Measurements from ENCODE around the gene DNAI7. TPM values are rescaled to one million over a fixed set of nuclear protein-coding genes. Genes with fewer than 3 reads are reported as not detected.

The DNAI7 gene
- total RNA-seq, 1 donor from 2014 or later, result 0.23 TPM

DNA sequence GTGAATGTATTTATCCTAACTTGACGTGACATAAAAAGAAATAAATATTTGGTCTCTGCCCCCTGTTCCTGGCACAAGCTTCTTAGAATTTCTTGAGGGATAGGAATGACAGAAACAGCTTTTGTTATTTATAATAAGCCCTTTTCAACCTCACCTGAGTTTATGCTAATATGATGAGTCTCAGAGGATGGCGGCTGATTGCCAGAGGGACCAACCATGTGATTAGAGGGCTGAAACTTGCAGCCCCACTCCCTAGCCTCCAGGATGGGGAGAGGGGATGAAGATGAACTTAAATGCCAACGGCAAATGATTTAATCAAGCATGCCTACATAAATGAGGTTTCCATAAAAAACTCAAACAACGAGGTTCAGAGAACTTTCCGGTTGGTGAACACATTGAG is 42.9 kb downstream of the DNAI7 start:
- no peak for DNase-seq (ENCODE audit: low spot score)
- Mint-ChIP-seq H3K4me1 (ENCODE audit: low read depth) (peaks cover 7% of the 10 kb centered on the region), H3K36me3 (ENCODE audit: low read depth) (no peaks in the 10 kb centered on the region), H3K9me3 (no peaks in the 10 kb centered on the region), H3K27ac (no peak overlapping the region), H3K4me3 (no peak overlapping the region), H3K27me3 (ENCODE audit: insufficient read depth) (no peaks in the 10 kb centered on the region)
- intact Hi-C loops (cut with micrococcal nuclease), result no loop called here

DNA sequence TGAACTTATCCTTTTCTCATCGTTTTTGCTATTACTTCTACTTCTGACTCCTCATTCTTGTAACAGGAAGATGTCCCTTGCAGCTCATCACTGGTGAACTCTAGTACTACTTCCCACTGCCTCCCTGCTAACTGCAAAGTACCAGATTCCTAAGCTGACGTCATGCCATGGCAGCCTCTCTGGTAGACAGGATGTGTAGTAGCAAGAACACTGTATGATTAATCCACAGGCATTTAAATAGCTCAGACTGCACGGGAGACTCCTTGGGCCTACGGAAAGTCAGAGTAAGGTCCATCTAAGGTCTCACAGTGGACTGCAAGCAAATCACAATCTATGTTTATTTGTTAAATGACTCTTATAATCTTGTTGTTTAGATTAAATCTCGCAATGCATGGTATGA is 43.5 kb downstream of the DNAI7 start:
- peaks cover 7% of the 10 kb centered on the region for H3K4me1 Mint-ChIP-seq (ENCODE audit: low read depth)
- H3K9me3 Mint-ChIP-seq, result no peaks in the 10 kb centered on the region
- H3K36me3 Mint-ChIP-seq (ENCODE audit: low read depth), result no peaks in the 10 kb centered on the region
- intact Hi-C loops (cut with micrococcal nuclease), result no loop called here
- DNase-seq (ENCODE audit: low spot score), result no peak
- H3K27ac Mint-ChIP-seq, result no peak overlapping the region
- no peaks in the 10 kb centered on the region for H3K27me3 Mint-ChIP-seq (ENCODE audit: insufficient read depth)
- H3K4me3 Mint-ChIP-seq, result no peak overlapping the region

DNA sequence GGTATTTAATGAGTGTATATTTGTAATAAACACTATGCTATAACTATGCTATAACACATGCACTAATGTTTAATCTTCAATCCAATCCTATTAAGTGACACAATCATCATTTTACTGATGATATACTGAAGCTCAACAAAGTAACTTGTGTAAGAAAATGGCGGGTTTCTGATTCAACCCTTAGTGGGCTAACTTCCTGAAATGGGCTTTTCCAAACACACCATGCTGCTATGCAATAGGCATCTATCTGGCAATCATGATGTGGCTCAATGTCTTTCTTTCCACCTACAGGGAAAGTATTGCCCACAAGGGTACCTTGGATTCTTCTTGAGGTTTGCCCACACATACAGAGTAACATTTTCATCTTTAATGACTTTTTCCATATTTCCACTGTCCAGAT is 48.3 kb downstream of the DNAI7 start:
- no peaks in the 10 kb centered on the region for H3K36me3 Mint-ChIP-seq (ENCODE audit: low read depth)
- H3K4me3 Mint-ChIP-seq, result no peak overlapping the region
- intact Hi-C loops (cut with micrococcal nuclease), result no loop called here
- H3K9me3 Mint-ChIP-seq, result no peaks in the 10 kb centered on the region
- no peaks in the 10 kb centered on the region for H3K4me1 Mint-ChIP-seq (ENCODE audit: low read depth)
- peaks cover 10% of the 10 kb centered on the region for H3K27me3 Mint-ChIP-seq (ENCODE audit: insufficient read depth)
- DNase-seq (ENCODE audit: low spot score), result no peak
- no peak overlapping the region for H3K27ac Mint-ChIP-seq

DNA sequence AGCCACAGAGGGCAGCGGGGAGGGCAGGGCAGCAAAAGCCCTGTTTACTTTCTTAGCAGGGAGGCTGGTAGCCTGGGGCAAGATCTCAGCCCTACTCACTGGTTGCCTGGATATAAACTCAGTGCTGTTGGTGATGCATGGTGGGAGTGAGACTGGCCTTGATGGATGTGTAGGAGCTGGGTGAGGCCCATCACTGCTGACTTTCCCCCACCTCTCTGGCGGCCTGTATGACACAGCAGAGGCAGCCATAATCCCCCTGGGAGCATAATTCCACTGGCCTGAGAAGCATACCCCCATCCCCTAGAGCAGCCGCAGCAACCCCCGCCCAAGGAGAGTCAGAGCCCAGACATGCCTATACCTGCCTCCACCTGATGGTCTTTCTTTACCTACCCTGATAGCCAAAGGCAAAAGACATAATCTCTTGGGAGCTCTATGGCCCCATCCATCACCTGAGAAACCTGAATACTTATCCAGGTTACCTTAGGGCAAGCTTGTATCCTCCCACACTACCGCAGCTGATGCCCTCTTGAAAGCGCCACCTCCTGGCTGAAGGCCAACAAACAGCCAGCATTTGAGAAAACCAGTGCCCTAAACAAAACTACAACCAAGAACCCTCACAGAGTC is 59.3 kb downstream of the DNAI7 start:
- DNase-seq (ENCODE audit: low spot score), result no peak
- H3K36me3 Mint-ChIP-seq (ENCODE audit: low read depth), result no peaks in the 10 kb centered on the region

DNA sequence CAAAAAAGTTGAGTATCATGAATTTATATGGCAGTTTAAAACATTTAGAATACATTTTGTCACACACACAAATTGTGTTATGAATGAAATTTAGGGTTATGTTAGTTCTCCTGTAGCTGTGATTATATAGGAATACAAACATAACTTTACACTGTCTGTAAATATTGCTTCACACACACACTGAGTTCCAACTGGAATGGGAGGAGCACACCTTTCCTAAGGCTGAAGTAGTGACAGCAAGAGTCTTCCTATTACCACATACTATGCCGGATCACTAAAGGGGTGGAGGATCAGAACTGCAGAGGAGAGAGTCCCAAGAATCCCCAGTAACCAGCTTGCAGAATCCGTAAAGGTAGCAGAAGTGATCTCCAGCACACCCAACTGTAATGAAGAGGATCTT is 63.7 kb downstream of the DNAI7 start:
- H3K4me3 Mint-ChIP-seq, result no peak overlapping the region
- intact Hi-C loops (cut with micrococcal nuclease), result loop anchor here (2.0 to 5.0 kb wide), 2 partner anchors 78 to 279 kb away; a partner anchor contains a TSS
- H3K9me3 Mint-ChIP-seq, result no peaks in the 10 kb centered on the region
- H3K4me1 Mint-ChIP-seq (ENCODE audit: low read depth), result no peaks in the 10 kb centered on the region
- no peak overlapping the region for H3K27ac Mint-ChIP-seq
- DNase-seq (ENCODE audit: low spot score), result no peak
- H3K27me3 Mint-ChIP-seq (ENCODE audit: insufficient read depth), result peaks cover 3% of the 10 kb centered on the region
- no peaks in the 10 kb centered on the region for H3K36me3 Mint-ChIP-seq (ENCODE audit: low read depth)

More for the DNA sequence above, 59.3 kb downstream of the DNAI7 start:
- H3K27ac Mint-ChIP-seq, result no peak overlapping the region
- H3K4me3 Mint-ChIP-seq, result no peak overlapping the region
- no peaks in the 10 kb centered on the region for H3K9me3 Mint-ChIP-seq
- H3K27me3 Mint-ChIP-seq (ENCODE audit: insufficient read depth), result peaks cover 26% of the 10 kb centered on the region
- intact Hi-C loops (cut with micrococcal nuclease), result no loop called here
- no peaks in the 10 kb centered on the region for H3K4me1 Mint-ChIP-seq (ENCODE audit: low read depth)

DNA sequence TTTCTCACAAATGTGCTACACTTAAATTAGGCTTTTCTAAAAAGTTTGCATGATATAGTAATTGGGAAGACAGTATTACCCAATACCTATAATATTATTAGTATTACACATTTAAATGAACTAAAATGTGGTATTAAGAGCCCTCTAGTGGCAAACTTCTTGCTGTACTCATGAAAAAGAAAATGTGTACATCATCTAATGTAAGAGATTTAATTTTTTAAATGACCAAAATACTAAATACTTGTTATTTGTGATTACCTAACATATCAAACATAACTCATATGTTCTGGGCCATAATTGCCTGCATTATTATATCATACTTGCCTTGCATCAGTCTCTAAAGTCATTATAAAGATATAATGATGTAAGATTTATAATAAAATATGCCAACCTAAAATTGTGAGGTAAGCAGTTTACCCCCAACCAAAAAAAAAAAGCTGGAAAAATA is 64.2 kb downstream of the DNAI7 start:
- Mint-ChIP-seq H3K27me3 (ENCODE audit: insufficient read depth) (peaks cover 3% of the 10 kb centered on the region), H3K9me3 (no peaks in the 10 kb centered on the region), H3K36me3 (ENCODE audit: low read depth) (no peaks in the 10 kb centered on the region), H3K4me1 (ENCODE audit: low read depth) (no peaks in the 10 kb centered on the region), H3K27ac (no peak overlapping the region), H3K4me3 (no peak overlapping the region)
- intact Hi-C loops (cut with micrococcal nuclease), result loop anchor here (1.0 to 5.0 kb wide), 3 partner anchors 78 to 278 kb away; a partner anchor contains a TSS
- no peak for DNase-seq (ENCODE audit: low spot score)

DNA sequence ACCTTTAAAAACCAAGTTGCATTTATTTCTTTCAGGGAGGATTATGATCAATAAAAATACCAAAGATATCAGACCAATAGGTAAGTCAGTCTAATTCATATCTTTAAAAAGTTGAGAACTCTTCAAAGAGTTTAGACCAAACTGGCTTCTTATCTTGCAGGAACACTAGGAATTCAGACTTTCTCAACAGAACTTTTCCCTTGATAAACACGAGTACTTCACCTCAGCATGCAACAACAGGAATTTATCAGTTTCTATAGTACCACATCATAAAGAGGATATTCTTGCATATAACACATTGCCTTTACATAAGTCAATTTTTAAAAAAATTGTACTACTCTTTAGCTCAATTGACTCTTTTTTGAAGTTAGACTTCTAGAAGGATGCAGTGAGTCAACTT is 68.2 kb downstream of the DNAI7 start:
- Mint-ChIP-seq H3K4me1 (ENCODE audit: low read depth) (no peaks in the 10 kb centered on the region), H3K36me3 (ENCODE audit: low read depth) (no peaks in the 10 kb centered on the region), H3K4me3 (no peak overlapping the region)

DNA sequence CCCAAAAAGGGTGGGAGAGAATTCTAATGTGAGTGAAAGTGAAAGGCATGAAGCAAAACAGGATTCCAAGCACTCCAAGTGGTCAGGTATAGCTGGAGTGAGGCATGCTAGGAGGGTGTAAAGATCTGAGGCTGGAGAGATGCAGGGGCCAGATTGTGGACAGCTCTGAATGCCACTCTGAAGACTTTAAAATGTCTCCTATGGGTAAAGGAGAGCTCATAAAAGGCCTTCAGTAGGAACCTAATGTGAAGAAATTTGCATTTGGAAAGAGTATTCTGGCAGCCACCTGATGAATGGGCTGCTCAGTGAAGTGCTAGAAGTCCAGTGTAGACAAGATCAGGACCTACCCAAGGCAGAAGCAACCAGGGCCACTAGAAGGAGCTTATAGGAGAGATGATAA is 68.9 kb downstream of the DNAI7 start:
- no peak overlapping the region for H3K4me3 Mint-ChIP-seq
- no peaks in the 10 kb centered on the region for H3K36me3 Mint-ChIP-seq (ENCODE audit: low read depth)
- H3K27me3 Mint-ChIP-seq (ENCODE audit: insufficient read depth), result no peaks in the 10 kb centered on the region
- H3K9me3 Mint-ChIP-seq, result no peaks in the 10 kb centered on the region
- H3K4me1 Mint-ChIP-seq (ENCODE audit: low read depth), result no peaks in the 10 kb centered on the region
- H3K27ac Mint-ChIP-seq, result no peak overlapping the region
- no peak for DNase-seq (ENCODE audit: low spot score)
- intact Hi-C loops (cut with micrococcal nuclease), result loop anchor here (5.0 kb wide), 1 partner anchor 284 kb away; no protein-coding TSS in a partner anchor

More for the DNA sequence above, 68.2 kb downstream of the DNAI7 start:
- Mint-ChIP-seq H3K9me3 (no peaks in the 10 kb centered on the region), H3K27ac (no peak overlapping the region), H3K27me3 (ENCODE audit: insufficient read depth) (no peaks in the 10 kb centered on the region)
- intact Hi-C loops (cut with micrococcal nuclease), result loop anchor here (5.0 kb wide), 1 partner anchor 284 kb away; no protein-coding TSS in a partner anchor
- DNase-seq (ENCODE audit: low spot score), result no peak

DNA sequence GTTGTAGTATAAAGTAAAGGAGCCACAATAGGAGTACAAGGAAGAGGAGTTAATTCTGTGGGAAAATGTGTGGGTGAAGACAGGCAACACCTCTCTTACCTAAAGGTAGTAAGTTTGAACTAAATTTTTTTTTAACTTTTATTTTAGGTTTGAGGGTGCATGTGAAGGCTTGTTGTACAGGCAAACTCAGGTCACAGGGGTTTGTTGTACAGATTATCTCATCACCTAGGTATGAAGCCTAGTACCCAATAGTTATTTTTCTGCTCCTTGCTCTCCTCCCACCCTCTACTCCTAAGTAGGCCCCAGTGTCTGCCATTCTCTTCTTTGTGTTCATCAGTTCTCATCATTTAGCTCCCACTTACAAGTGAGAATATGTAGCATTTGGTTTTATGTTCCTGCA is 70.5 kb downstream of the DNAI7 start:
- intact Hi-C loops (cut with micrococcal nuclease), result no loop called here
- H3K36me3 Mint-ChIP-seq (ENCODE audit: low read depth), result no peaks in the 10 kb centered on the region
- H3K4me1 Mint-ChIP-seq (ENCODE audit: low read depth), result no peaks in the 10 kb centered on the region
- H3K9me3 Mint-ChIP-seq, result no peaks in the 10 kb centered on the region
- DNase-seq (ENCODE audit: low spot score), result no peak
- H3K4me3 Mint-ChIP-seq, result no peak overlapping the region
- no peak overlapping the region for H3K27ac Mint-ChIP-seq
- no peaks in the 10 kb centered on the region for H3K27me3 Mint-ChIP-seq (ENCODE audit: insufficient read depth)

DNA sequence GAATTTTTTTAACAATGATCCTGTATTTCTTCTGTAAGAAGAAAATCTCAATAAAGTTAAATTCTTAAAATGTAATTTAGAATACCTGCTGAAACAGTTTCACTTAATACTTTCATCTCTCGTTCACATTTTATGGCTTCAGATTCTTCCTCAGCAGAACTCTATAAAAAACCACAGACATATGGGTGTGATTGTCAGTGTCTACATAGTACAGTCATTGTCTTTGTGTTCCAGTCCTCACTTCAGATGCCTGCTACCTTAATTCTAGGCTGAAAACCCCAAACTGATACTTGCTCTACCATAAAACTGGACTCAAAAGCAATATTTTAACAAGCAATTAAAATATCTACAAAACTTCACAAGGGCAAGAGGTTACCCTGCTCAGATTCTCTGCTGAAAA is 71.8 kb downstream of the DNAI7 start:
- H3K4me3 Mint-ChIP-seq, result no peak overlapping the region
- no peaks in the 10 kb centered on the region for H3K9me3 Mint-ChIP-seq
- no peak for DNase-seq (ENCODE audit: low spot score)
- H3K27ac Mint-ChIP-seq, result no peak overlapping the region
- intact Hi-C loops (cut with micrococcal nuclease), result no loop called here
- H3K36me3 Mint-ChIP-seq (ENCODE audit: low read depth), result no peaks in the 10 kb centered on the region
- no peaks in the 10 kb centered on the region for H3K4me1 Mint-ChIP-seq (ENCODE audit: low read depth)
- H3K27me3 Mint-ChIP-seq (ENCODE audit: insufficient read depth), result no peaks in the 10 kb centered on the region

DNA sequence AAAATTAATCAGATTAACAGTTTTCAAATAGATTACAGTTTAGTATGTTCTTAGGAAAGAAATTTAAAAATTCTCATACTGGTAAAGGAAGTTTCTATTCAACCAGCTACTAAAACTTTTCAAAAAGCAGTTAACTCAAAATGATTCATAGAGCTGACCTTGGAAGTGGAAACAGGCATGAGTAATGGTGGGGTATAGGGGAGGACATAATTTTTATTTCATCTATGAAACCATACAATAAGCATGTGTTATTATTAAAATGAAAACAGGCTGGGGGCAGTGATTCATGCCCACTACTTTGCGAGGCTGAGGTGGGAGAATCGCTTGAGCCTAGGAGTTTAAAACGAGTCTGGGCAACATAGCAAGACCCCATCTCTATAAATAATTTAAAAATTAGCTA is 73.0 kb downstream of the DNAI7 start:
- H3K36me3 Mint-ChIP-seq (ENCODE audit: low read depth), result no peaks in the 10 kb centered on the region
- H3K4me3 Mint-ChIP-seq, result no peak overlapping the region
- H3K27ac Mint-ChIP-seq, result no peak overlapping the region
- intact Hi-C loops (cut with micrococcal nuclease), result no loop called here
- no peaks in the 10 kb centered on the region for H3K27me3 Mint-ChIP-seq (ENCODE audit: insufficient read depth)
- DNase-seq (ENCODE audit: low spot score), result no peak
- no peaks in the 10 kb centered on the region for H3K4me1 Mint-ChIP-seq (ENCODE audit: low read depth)
- H3K9me3 Mint-ChIP-seq, result no peaks in the 10 kb centered on the region

DNA sequence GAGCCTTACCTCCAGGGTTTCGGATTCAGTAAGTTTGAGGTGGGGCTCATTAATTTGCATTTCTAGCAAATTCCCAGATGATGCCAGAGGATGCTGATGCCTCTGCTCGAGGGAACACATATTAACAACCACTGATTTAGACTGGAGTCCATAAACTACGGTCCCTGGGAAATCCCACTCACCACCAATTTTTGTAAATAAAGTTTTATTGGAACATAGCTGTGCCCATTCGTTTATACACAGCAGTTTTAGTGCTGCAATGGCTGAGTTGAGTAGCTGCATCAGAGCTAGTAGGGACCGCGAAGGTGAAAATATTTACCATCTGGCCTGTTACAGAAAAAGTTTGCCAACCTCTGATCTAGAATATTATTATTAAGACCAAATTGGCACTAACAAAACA is 73.8 kb downstream of the DNAI7 start:
- H3K27ac Mint-ChIP-seq, result no peak overlapping the region

DNA sequence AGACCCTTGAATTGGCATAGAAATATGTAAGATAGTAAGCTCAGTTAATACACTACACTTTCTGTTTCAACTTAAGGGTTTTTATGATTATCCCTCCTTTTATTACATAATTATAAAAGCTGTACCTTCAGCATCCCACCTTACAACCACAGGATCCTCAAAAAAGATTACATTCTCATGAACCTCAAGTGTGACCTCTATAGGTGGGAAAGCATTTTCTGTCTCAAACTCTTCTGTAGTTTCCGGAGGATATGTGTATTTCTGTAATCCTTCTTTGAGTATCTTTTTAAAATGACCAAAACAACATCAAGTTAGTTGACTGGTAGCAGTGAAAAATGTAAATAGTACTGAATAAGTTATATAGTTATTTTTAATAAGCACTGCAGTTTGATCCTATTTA is 75.9 kb downstream of the DNAI7 start:
- no peak for DNase-seq (ENCODE audit: low spot score)
- H3K4me1 Mint-ChIP-seq (ENCODE audit: low read depth), result no peaks in the 10 kb centered on the region
- intact Hi-C loops (cut with micrococcal nuclease), result no loop called here
- no peaks in the 10 kb centered on the region for H3K27me3 Mint-ChIP-seq (ENCODE audit: insufficient read depth)
- H3K36me3 Mint-ChIP-seq (ENCODE audit: low read depth), result no peaks in the 10 kb centered on the region
- no peak overlapping the region for H3K27ac Mint-ChIP-seq
- H3K9me3 Mint-ChIP-seq, result no peaks in the 10 kb centered on the region
- no peak overlapping the region for H3K4me3 Mint-ChIP-seq

More for the DNA sequence above, 73.8 kb downstream of the DNAI7 start:
- no peaks in the 10 kb centered on the region for H3K36me3 Mint-ChIP-seq (ENCODE audit: low read depth)
- no peaks in the 10 kb centered on the region for H3K4me1 Mint-ChIP-seq (ENCODE audit: low read depth)
- DNase-seq (ENCODE audit: low spot score), result no peak
- H3K27me3 Mint-ChIP-seq (ENCODE audit: insufficient read depth), result no peaks in the 10 kb centered on the region
- H3K4me3 Mint-ChIP-seq, result no peak overlapping the region
- no peaks in the 10 kb centered on the region for H3K9me3 Mint-ChIP-seq
- intact Hi-C loops (cut with micrococcal nuclease), result no loop called here

DNA sequence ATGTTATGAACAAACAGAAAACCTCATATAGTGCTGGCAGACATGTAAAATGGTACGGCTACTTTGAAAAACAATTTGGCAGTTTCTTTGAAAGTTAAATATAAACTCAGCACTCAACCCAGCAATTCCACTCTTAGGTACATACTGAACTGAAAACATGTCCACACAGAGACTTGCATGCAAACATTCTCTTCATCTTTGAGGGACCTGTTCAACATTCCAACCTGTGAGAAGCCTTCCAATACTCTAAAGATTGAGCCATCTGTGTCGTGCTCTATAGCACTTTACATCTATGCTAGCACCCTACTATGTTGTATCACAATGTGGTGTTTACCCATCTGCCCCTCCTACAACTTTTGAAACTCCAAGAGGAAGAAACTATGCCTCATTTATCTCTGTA is 79.3 kb downstream of the DNAI7 start:
- no peaks in the 10 kb centered on the region for H3K4me1 Mint-ChIP-seq (ENCODE audit: low read depth)
- no peaks in the 10 kb centered on the region for H3K9me3 Mint-ChIP-seq
- no peak overlapping the region for H3K27ac Mint-ChIP-seq
- DNase-seq (ENCODE audit: low spot score), result no peak
- H3K36me3 Mint-ChIP-seq (ENCODE audit: low read depth), result peaks cover 1% of the 10 kb centered on the region
- H3K4me3 Mint-ChIP-seq, result no peak overlapping the region
- H3K27me3 Mint-ChIP-seq (ENCODE audit: insufficient read depth), result no peaks in the 10 kb centered on the region
- intact Hi-C loops (cut with micrococcal nuclease), result no loop called here
